ES-I3 (cell line): Measurements from ENCODE around the gene APPBP2.
"Not testable (repeated sequence)": the region's sequence is repeated elsewhere in the genome, so short reads cannot be mapped to it uniquely, and the experiment has no call there.

Experiments used
- H3K36me3 ChIP-seq: 2 replicates; pipeline ENCODE4 v1.6.1; 2013; ENCODE audit warnings: mild to moderate bottlenecking, low read length, control low read depth, moderate library complexity; ENCODE audit not compliant: insufficient read depth
- H3K4me1 ChIP-seq: 2 replicates; pipeline ENCODE4 v1.6.1; 2013; ENCODE audit warnings: mild to moderate bottlenecking, control low read depth, low read length; ENCODE audit not compliant: insufficient read depth
- H3K9ac ChIP-seq: 2 replicates; pipeline ENCODE4 v1.6.1; 2013; ENCODE audit warnings: low read depth, mild to moderate bottlenecking, low read length, moderate library complexity
- H3K9me3 ChIP-seq: 2 replicates; pipeline ENCODE4 v1.6.1; 2013; ENCODE audit warnings: mild to moderate bottlenecking, low read length, moderate library complexity; ENCODE audit not compliant: control insufficient read depth, insufficient read depth

The APPBP2 gene

DNA sequence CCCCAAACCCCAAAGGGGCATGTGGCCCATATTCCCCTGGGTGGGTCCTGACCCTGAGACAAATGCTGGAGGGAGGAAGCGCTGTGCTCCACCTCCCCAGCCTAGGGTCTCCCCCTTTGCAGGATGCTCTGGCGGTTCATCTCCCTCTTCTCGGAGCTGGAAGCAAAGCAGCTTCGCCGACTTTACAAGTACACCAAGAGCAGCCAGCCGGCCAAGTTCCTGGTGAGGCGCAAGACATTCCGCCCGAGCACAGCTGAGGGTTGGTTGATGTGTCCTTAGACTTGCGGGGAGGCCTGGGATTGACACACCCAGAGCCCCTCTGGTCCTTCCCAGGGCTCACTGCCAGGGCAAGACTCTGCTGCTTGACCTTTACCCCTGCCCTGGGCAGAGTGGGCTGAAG lies 99.4 kb downstream of the APPBP2 start:
- Histone ChIP-seq H3K36me3 (no peaks in the 10 kb centered on the region), H3K9ac (no peak overlapping the region), H3K4me1 (no peaks in the 10 kb centered on the region), H3K9me3 (peaks cover 2% of the 10 kb centered on the region; the same call in 1 of the 2 replicates)

DNA sequence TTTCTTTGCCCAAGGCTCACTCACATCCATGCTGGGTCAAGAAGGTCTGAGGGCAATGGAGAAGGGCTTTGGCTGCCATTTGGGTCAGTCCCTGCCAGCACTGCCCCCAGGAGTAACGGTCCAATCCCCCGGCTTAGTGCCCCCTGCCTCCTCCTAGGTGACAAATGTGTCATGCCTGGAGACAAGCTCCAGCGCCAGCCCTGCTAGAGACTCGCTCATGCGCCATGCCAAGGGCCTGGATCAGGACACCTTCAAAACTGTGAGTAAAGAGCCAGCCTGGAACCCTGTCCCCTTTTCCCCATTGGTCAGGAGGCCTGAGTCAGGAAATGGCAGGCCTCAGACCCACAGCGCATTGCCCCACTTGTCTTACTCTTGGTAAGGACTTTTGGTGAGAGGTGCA lies 100.4 kb downstream of the APPBP2 start:
- no peaks in the 10 kb centered on the region for H3K4me1 ChIP-seq
- H3K36me3 ChIP-seq: no peaks in the 10 kb centered on the region
- H3K9ac ChIP-seq: no peak overlapping the region
- H3K9me3 ChIP-seq: no peaks in the 10 kb centered on the region

DNA sequence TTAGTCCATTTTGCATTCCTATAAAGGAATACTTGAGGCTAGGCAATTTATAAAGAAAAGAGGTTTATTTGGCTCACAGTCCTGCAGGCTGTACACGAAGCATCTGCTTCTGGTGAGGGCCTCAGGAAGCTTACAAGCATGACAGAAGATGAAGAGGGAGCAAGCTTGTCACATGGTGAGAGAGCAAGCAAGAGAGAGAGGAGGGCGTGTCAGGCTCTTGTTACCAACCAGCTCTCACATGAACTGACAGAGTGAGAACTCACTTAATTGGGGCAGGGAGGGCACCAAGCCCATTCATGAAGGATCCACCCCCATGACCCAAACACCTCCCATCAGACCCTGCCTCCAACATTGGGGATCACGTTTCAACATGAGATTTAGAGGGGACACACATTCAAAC lies 102.2 kb downstream of the APPBP2 start:
- H3K36me3 ChIP-seq: no peaks in the 10 kb centered on the region
- H3K9me3 ChIP-seq: no peaks in the 10 kb centered on the region
- H3K4me1 ChIP-seq: no peaks in the 10 kb centered on the region
- H3K9ac ChIP-seq: no peak overlapping the region

DNA sequence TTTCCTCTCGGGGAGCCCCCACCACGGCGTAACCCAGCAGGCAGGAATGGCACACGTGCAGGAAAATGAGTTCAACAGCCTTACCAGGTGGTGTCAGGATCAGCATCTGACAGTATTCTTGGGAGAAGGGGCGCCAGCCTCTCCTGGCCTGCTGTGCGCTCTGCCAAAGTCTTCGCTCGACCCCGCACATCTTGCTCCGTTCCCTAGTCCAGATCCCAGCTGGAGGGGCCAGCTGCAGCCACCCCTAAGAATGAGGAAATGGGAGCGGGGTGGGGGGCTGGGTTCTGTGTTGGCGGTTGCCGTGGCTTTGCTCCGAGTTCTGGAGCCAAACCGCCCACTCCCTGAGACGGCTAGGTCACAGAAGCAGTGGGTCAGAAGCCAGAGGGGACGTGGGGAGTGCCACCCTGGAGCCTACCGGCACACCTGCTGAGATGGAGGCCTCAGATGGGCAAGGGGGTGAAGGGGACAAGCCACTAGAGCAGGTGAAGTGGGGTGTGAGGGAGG lies 103.8 kb downstream of the APPBP2 start, which contains the start of gene CHCT1:
CHCT1 (plus strand) TSS at position 328 of the 504 bp plus-strand sequence; CDS start at position 432, 104 bp downstream.
- no peaks in the 10 kb centered on the region for H3K36me3 ChIP-seq
- H3K9ac ChIP-seq: peak within 1 kb of the TSS; percentile 70
- H3K9me3 ChIP-seq: no peaks in the 10 kb centered on the region
- no peaks in the 10 kb centered on the region for H3K4me1 ChIP-seq

DNA sequence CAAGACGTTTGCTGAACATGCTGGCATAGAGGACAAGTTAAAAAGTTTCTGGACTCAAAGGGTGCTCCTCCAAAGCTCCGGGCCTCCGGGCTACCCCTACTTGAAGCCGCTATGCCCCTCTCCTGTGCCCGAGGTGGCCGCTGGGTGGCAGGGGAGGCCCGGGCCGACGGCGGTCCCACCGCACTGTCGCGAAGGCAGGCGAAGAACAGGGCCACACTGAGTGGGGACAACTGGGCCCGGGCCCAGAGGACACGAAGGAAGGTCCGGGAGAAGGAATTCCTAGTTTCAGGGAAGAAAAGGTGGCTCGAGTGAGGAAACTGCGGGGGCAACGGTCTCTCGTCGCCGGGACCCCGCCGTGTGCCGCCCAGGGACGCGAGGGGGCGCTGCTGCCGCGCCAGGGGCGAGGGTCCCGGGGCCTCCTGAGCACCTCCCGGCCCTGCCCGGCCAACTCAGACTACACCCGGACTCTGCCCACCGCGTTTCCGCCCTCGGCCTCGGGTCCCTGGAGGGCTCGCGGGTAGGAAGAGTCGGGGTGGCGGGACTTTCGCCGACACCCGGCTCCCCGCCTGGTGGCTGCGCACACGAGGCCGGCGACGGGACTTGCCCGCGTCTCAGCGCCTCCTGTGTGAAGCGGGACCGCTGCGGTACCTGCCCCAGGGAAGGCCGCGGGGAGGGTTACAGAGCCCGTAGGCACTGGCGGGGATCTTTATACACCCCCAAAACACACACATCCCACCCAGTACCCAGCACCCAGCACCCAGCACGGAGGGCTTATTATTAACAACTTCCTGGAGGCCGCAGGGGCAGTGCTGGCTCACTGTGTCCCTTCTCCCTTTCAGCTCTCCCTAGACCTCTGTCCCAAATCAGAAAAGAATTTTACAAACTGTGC lies 104.5 kb downstream of the APPBP2 start:
- Histone ChIP-seq H3K9ac (peak overlapping the region; percentile 70), H3K4me1 (no peaks in the 10 kb centered on the region), H3K36me3 (no peaks in the 10 kb centered on the region), H3K9me3 (no peaks in the 10 kb centered on the region)

DNA sequence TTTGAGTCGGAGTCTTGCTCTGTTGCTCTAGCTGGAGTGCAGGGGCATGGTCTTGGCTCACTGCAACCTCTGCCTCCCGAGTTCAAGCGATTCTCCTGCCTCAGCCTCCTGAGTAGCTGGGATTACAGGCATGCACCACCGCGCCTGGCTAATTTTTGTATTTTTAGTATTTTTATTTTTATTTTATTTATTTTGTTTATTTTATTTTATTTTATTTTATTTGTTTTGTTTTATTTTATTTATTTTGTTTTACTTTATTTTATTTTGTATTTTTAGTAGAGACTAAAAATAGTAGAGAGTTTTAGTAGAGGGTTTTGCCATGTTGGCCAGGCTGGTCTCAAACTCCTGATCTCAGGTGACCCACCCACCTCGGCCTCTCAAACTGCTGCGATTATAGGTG lies 106.2 kb downstream of the APPBP2 start:
- H3K9ac ChIP-seq, H3K9me3 ChIP-seq, H3K4me1 ChIP-seq, H3K36me3 ChIP-seq: not testable (repeated sequence)

DNA sequence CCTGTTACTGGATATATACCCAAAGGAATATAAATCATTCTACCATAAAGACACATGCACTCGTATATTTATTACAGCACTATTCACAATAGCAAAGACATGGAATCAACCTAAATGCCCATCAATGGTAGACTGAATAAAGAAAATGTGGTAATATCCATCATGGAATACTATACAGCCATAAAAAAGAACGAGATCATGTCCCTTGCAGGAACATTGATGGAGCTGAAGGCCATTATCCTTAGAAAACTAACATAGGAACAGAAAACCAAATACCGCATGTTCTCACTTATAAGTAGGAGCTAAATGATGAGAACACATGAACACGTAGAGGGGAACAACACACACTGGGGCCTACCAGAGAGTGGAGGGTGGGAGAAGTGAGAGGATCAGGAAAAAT lies 107.0 kb downstream of the APPBP2 start:
- not testable (repeated sequence) for H3K9me3 ChIP-seq, H3K4me1 ChIP-seq, H3K36me3 ChIP-seq, H3K9ac ChIP-seq

DNA sequence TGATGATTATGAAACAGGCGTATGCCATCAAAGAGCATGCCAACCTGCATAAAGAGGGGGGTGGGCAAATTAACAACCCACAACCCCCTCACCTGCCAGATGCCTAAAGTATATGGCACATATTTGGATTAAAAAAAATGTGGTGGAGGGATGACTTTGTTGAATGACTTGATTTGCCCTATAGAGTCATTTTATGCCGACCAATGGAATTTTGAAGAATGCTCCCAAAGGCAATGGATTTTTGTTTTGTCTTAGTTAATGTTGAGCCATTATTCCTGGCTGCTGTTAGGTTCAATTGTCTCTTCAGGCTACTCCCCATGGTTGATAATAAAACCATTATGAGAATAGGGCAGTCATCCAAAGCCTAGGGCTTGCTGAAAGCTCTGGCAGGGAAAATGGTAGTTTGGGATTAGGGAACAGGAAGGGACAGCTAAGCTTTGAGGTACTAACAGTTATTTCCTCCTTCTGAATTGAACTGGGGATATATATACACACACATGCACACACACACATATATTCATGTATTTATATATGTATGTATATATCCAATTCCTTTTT lies 109.6 kb downstream of the APPBP2 start:
- peaks cover 4% of the 10 kb centered on the region; the same call in 1 of the 2 replicates for H3K4me1 ChIP-seq
- no peak overlapping the region for H3K9ac ChIP-seq
- no peaks in the 10 kb centered on the region for H3K36me3 ChIP-seq
- H3K9me3 ChIP-seq: no peaks in the 10 kb centered on the region

DNA sequence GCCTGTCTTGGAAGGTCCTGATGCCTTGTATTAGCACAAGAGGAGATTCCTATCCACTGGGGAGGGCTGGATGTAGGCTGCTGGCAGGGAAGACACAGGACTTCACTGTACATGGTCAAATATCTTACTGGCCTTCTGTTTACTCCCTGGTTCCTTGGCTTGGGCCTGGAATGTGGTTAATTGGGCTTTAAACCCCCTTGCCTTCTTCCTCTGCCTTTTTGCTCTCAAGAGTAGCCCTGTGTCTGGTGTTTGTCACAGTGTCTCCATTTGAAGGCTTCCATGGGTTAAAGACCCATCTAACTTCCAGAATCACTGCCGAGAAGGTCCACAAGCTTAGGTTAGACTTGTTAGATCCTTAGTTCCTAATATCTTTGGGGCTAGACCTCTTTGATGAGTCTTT lies 110.9 kb downstream of the APPBP2 start:
- H3K9me3 ChIP-seq: no peaks in the 10 kb centered on the region
- H3K36me3 ChIP-seq: no peaks in the 10 kb centered on the region
- peaks cover 4% of the 10 kb centered on the region; the same call in 1 of the 2 replicates for H3K4me1 ChIP-seq
- H3K9ac ChIP-seq: no peak overlapping the region

DNA sequence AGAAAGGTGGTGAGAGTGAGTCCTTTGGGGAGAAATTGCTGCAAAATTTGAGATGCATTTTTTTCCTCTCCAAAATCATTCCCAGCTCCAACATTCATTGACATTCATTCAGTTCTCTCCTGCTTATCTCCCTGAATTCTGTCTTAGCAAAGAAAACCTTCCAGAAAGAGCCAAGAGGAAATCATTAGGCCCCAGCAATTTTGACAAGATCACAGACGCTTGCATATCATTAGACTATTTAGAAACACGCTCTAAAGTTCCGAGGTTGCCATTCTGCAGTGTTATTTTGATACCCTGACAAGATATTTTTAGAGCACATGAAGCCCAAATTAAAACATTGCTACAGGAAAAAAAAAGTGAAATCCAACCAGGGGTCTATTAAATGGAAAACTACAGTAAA lies 113.3 kb downstream of the APPBP2 start:
- peaks cover 4% of the 10 kb centered on the region; the same call in 1 of the 2 replicates for H3K4me1 ChIP-seq
- no peaks in the 10 kb centered on the region for H3K36me3 ChIP-seq
- H3K9me3 ChIP-seq: peaks cover 7% of the 10 kb centered on the region
- no peak overlapping the region for H3K9ac ChIP-seq

DNA sequence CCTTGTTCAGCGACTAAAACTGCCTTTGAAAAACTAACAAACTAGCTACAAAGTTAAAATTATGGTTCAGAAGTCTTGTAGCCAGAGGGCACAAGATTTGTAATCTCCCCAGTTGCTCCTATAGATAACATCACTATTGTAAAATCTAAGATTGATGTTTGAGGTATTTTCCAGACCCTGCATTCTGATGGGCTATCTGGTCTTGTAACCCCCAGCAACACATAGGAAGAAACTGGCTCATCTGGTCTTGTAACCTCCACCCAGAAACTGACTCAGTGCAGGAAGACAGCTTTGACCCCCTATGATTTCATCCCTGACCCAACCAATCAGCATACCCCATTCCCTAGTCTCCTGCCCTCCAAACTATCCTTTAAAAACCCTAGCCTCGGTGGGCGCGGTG lies 116.0 kb downstream of the APPBP2 start:
- Histone ChIP-seq H3K4me1 (peaks cover 4% of the 10 kb centered on the region; the same call in 1 of the 2 replicates), H3K36me3 (no peaks in the 10 kb centered on the region), H3K9me3 (peaks cover 7% of the 10 kb centered on the region), H3K9ac (no peak overlapping the region)

DNA sequence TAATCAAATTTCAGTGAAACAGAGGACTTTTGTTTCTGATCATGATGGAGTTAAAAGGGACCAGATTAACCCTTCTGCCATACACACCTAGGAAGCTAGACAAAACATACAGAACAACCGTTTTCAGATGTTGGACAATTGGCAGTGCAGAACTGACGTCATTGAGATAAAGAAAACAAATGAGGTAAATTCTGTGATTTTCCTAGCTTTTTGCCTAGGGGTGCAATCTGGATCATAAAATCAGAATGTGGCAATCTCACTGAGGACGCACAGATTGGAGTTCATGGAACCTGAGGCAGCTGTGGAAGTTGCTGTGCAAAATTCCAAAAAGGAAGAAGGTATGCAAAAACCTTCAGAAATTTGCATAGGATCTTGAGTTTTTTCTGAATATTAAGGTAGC lies 119.2 kb downstream of the APPBP2 start:
- H3K36me3 ChIP-seq: no peaks in the 10 kb centered on the region
- peaks cover 7% of the 10 kb centered on the region for H3K9me3 ChIP-seq
- H3K9ac ChIP-seq: no peak overlapping the region
- no peaks in the 10 kb centered on the region for H3K4me1 ChIP-seq

DNA sequence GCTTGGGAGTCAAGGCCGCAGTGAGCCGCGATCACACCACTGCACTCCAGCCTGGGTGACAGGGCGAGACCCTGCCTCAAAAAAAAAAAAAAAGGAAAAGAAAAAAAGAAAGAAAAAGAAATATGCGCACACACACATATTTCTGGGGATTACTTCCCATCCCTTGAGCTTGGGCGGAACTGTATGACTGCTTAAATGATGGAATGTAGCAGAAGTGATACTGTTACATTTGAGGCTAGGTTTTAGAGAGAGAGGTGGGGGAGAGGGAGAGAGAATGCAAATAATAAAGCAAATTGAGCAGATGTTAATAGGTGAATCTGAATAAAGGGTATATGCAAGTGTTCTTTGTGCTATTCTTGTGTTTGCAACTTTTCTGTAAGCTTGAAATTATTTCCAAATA lies 122.1 kb downstream of the APPBP2 start:
- Histone ChIP-seq H3K36me3 (no peaks in the 10 kb centered on the region), H3K4me1 (no peaks in the 10 kb centered on the region), H3K9me3 (no peaks in the 10 kb centered on the region), H3K9ac (no peak overlapping the region)

DNA sequence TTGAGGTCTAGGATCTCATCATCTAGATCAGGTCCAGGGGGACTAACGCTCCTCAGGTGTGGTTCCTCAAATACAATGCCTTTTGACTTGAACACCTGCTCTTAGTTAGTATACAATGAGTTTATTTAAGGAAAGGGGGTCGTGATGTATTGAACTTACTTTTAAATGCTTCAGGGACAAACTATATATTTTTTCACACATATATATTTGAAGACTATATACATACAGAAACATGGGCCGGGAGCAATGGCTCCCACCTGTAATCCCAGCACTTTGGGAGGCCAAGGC lies 122.6 kb downstream of the APPBP2 start:
- no peaks in the 10 kb centered on the region for H3K4me1 ChIP-seq
- no peaks in the 10 kb centered on the region for H3K9me3 ChIP-seq
- H3K9ac ChIP-seq: no peak overlapping the region
- no peaks in the 10 kb centered on the region for H3K36me3 ChIP-seq

DNA sequence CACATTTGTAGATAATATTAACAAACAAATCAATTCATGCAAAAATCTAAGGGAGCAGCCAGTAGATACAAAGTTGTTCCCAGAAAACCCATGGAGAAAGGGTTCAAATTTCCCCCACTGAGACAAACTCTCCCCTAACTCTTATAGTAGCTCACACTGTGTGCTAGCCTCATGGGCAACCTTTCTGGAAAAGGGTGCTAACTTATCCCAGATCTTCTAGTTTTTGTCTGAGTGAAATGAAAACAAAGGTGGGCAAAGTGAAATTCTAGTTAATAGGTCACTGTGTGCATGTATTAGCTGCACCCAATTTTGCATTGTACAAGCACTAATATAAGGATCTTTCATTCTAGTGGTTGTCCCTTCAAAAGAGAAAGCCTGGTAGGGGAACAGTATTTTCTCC lies 124.2 kb downstream of the APPBP2 start:
- Histone ChIP-seq H3K36me3 (no peaks in the 10 kb centered on the region), H3K9me3 (no peaks in the 10 kb centered on the region), H3K4me1 (no peaks in the 10 kb centered on the region), H3K9ac (no peak overlapping the region)
